GM21447 (cell line): Measurements from ENCODE around the gene PGC.

Source experiments
- ATAC-seq: cut with Tn5 transposase; IDR thresholded peaks from one replicate; pipeline ENCODE4 v1.9.1; 2021; ENCODE audit not compliant: unreplicated experiment

Gene PGC

GRCh38 chr6:41732149-41732548 lies 15.0 kb downstream of the PGC start:
- ATAC-seq: no peak

DNA sequence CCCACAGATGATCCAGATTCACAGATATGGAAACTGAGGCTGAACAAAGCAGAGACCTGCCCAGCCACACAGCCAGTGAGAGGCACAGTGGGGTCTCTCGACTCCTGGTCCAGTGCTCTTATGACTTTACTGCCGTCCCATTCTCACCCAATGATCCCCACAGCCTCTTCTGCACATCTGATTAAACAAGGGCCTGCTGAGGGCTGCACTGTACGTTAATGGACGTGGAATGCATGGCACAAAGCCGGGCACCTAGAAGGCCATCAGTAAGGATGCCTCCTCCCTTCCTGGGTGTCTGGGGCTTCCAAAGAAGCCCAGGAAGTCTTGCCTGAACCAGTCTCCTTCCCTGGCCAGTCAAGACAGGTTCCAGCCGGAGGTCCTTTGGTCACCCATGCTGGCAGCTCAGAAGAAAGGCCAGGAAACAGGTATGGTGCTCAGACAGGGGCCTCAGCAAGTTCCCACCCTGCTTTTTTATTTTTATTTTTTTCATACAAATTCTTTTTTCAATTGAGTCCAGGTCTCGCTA lies 15.6 kb downstream of the PGC start:
- no peak for ATAC-seq

- no peak for ATAC-seq
Measured at GRCh38 chr6:41730531-41731436, 16.4 kb downstream of the PGC start.

DNA sequence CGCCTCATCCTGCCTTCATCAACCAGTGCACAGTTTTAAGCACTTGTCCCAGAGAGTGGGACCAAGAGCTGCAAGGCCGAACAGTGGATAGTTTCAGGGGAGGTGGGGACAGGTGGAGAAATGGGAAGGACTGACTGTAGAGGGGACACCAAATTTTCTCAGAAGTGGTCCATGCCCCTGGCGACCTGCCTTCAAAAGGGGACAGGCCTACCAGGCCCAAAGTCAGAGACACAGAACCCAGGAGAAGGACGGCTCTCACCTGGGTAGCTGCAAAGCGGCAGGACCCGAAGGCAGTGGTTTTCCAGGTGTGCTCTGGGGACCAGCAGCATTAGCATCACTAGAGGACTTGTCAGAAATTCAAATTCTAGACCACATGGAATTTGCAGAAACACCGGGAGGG lies 17.6 kb downstream of the PGC start:
- no peak for ATAC-seq

GRCh38 chr6:41728954-41729353 lies 18.2 kb downstream of the PGC start:
- no peak for ATAC-seq

DNA sequence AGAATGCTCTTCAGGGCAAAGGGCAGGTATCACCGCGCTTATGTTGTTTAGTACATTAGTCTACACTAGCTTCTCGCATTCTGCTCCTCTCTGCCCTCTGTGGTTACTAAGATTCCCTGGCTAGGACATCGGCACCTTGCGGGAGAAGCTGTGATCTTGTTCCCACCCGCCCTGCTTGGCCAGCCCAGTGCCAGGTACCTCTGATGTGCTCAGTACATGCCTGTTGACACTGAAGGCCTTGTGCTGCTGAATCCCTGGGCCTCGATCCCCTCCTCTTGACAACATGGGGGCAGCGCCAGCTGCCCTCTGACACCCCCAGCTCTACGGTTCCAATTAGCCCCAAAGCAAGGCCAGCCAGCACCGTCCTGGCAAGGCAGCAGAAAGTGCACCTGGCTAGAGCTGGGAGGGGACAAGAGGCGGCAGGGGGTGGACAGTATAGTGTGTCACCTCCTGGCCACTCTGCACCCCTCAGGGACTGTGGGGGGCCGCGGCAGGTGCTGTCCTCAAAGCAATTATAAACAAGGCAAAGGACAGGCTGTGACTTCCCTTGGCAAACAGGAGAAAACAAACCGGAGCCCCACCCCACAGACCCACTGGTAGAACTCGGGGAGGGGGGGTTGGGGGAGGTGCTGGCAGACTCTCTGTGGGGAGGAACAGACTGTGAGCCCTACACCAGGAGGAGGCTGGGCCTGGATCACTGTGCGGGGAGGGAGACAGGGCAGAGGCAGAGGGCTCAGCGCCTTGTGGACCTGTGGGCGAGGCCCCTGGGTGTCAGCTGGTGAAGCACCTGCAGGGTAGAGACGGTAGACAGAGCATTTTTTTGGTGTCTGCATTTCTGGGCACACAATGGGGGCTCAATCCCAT lies 18.9 kb downstream of the PGC start:
- ATAC-seq: no peak

DNA sequence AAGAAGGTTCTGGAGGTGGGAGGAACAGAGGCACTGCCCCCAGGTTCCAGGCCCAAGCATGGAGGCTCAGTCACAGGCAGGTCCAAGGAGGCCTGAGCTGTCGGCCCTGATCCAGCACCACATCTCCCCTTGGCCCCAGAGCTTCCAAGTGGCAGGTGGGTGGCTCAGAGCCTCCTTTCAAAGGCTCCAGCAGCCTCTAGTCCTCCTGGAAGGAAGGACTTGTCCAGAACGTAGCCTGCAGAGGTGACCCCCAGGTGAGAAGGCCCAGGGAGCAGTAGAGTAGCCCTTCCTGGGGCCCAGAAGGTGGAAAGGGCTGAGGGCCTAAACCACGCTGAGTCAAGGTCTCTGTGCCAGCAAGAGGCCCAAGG lies 19.5 kb downstream of the PGC start:
- ATAC-seq: no peak

- ATAC-seq: no peak
Measured at GRCh38 chr6:41726876-41727275, 20.3 kb downstream of the PGC start.

DNA sequence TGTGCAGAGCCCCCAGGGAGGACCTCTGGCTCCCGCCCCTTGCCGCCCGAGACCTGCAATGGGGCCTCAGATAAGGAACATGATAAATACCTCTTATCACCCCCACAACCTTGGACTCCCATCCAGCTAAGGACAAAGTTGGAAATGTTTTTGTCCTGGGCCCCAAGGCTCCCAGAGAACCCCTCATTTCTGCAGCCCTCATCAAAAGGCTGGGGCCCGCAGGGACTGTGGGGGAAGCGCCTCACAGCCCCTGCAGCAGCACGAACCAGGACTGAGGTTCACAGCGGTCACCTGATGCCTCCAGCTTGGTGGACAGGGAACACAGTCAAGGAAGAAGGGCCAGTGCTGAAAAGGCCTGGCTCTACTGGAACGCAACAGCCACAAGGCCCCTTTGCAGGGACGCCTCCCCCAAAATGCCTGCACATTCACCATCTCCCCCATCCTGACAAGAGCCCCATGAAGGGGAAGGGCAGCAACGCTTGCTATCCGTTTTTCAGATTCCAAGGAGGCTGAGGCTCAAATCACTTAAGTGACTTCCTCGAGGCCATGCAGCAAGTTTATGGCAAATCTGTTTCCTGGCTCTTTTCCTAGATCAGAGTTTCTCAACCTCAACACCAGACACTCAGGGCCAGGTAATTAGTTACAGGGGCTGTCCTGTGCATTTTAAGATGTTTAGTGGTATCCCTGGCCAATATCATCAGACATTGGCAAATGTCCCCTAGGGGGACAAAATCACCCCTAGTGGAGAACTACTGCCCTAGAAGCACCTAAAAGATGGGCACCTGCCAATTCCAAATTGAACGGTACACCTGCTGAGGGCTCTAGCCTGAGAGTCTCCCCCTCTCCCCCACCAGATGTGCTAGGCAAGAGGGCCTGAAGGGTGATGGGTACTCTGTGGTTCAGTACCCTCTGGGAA lies 22.4 kb downstream of the PGC start:
- ATAC-seq: no peak

- no peak for ATAC-seq
Measured at GRCh38 chr6:41724228-41724580, 23.0 kb downstream of the PGC start.

GRCh38 chr6:41723530-41724227 lies 23.5 kb downstream of the PGC start:
- peak; percentile 69 for ATAC-seq

- no peak for ATAC-seq
Measured at GRCh38 chr6:41722969-41723529, 24.1 kb downstream of the PGC start.

GRCh38 chr6:41721414-41721813 lies 25.8 kb downstream of the PGC start:
- no peak for ATAC-seq

- ATAC-seq: no peak
Measured at GRCh38 chr6:41720783-41721182, 26.4 kb downstream of the PGC start.

DNA sequence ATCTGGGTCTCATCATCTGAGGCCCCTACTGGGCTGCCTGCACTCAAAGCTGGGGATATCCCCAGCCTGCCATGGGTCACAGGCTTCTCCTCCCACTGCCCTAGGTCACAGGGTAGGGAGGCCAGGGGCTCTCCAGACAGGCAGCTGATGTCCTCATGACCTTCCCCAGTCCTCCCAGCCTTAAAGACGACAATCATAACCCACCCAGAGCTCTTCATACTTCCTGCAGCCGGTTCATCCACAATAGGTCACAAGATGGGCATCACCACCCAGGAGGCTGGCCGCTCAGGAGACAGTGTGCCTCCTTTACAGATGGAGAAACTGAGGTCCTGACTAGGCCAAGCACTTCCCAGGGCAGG lies 27.0 kb downstream of the PGC start:
- ATAC-seq: peak; percentile 30

- no peak for ATAC-seq
Measured at GRCh38 chr6:41719436-41720261, 27.5 kb downstream of the PGC start.

DNA sequence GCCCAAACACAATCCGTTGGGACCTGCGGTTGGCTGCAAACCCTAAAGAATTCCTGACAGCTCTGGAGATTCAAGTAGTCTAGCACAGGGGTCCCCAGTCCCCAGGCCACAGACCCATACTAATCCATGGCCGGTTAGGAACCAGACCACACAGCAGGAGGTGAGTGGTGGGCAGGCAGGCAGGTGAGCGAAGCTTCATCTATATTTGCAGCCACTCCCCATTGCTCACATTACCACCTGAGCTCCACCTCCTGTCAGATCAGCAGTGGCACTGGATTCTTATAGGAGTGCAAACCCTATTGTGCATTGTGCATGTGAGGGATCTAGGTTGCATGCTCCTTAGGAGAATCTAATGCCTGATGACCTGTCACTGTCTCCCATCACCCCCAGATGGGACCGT lies 28.4 kb downstream of the PGC start:
- ATAC-seq: no peak

- no peak for ATAC-seq
Measured at GRCh38 chr6:41717392-41717736, 29.8 kb downstream of the PGC start.
